ENCODE measurements around the gene DIAPH2. TPM values are rescaled to one million over a fixed set of nuclear protein-coding genes. Genes with fewer than 3 reads are reported as not detected.

Gene DIAPH2
- total RNA-seq, 4 donors from 2014 or later: 12.1 to 41.6 (median 29.1) TPM

- intact Hi-C loops (cut with DNase I; ENCODE audit: low total_unique reads): no loop called here
- Histone ChIP-seq H3K4me3 (no peak overlapping the region), H3K27me3 (no peaks in the 10 kb centered on the region), H3K9me3 (no peaks in the 10 kb centered on the region), H3K36me3 (no peaks in the 10 kb centered on the region), H3K27ac (no peak overlapping the region), H3K4me1 (no peaks in the 10 kb centered on the region)
- TF ChIP-seq POLR2A (IDR thresholded peaks at IDR 0.05): no peak
- TF ChIP-seq, protein P1, sequence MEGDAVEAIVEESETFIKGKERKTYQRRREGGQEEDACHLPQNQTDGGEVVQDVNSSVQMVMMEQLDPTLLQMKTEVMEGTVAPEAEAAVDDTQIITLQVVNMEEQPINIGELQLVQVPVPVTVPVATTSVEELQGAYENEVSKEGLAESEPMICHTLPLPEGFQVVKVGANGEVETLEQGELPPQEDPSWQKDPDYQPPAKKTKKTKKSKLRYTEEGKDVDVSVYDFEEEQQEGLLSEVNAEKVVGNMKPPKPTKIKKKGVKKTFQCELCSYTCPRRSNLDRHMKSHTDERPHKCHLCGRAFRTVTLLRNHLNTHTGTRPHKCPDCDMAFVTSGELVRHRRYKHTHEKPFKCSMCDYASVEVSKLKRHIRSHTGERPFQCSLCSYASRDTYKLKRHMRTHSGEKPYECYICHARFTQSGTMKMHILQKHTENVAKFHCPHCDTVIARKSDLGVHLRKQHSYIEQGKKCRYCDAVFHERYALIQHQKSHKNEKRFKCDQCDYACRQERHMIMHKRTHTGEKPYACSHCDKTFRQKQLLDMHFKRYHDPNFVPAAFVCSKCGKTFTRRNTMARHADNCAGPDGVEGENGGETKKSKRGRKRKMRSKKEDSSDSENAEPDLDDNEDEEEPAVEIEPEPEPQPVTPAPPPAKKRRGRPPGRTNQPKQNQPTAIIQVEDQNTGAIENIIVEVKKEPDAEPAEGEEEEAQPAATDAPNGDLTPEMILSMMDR (IDR thresholded peaks at IDR 0.05 in 4 of 5, conservative IDR thresholded peaks at IDR 0.05 in 1 of 5): no peak
- no peak for DNase-seq
- in situ Hi-C loops (cut with MboI; ENCODE audit: low sequenced_read_pairs in 4 of 4): no loop called here
- no peak for ATAC-seq
Measured at GRCh38 chrX:97290199-97290598, 605.6 kb downstream of the DIAPH2 start.

DNA sequence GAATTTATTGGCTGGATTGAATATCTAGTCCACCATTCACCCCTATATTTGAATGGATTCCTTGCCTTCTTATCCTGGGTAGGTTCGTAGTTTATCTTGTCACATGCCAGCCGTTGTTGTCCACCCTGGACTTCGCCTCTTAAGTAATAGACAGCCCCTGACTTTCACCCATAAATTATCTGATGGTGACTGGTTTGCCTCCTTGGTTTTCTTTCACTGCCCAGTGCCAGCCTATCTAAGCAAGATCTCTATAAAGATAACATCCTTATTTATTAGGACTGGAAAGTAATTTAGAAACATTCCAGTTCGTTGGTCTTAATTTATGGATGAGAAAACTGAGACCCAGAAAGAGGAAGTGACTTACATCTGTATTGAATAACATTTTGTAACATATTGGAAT, 609.4 kb downstream of the DIAPH2 start:
- Histone ChIP-seq H3K4me3 (no peak overlapping the region), H3K27ac (no peak overlapping the region), H3K4me1 (no peaks in the 10 kb centered on the region), H3K36me3 (no peaks in the 10 kb centered on the region), H3K27me3 (no peaks in the 10 kb centered on the region), H3K9me3 (no peaks in the 10 kb centered on the region)
- TF ChIP-seq, protein P1 (IDR thresholded peaks at IDR 0.05 in 4 of 5, conservative IDR thresholded peaks at IDR 0.05 in 1 of 5): no peak
- no peak for TF ChIP-seq POLR2A (IDR thresholded peaks at IDR 0.05)
- DNase-seq (no peak), ATAC-seq (no peak)
- in situ Hi-C loops (cut with MboI; ENCODE audit: low sequenced_read_pairs in 4 of 4): no loop called here
- intact Hi-C loops (cut with DNase I; ENCODE audit: low total_unique reads): no loop called here

GRCh38 chrX:97295954-97296353, 611.3 kb downstream of the DIAPH2 start:
- H3K36me3 ChIP-seq: no peaks in the 10 kb centered on the region
- TF ChIP-seq POLR2A (IDR thresholded peaks at IDR 0.05): no peak
- TF ChIP-seq, protein P1 (IDR thresholded peaks at IDR 0.05 in 4 of 5, conservative IDR thresholded peaks at IDR 0.05 in 1 of 5): no peak
- intact Hi-C loops (cut with DNase I; ENCODE audit: low total_unique reads): no loop called here

GRCh38 chrX:97306771-97307470, 622.3 kb downstream of the DIAPH2 start:
- in situ Hi-C loops (cut with MboI; ENCODE audit: low sequenced_read_pairs in 4 of 4): no loop called here
- no peak for ATAC-seq

More at GRCh38 chrX:97295954-97296353, 611.3 kb downstream of the DIAPH2 start:
- ATAC-seq: no peak
- Histone ChIP-seq H3K4me3 (no peak overlapping the region), H3K9me3 (no peaks in the 10 kb centered on the region), H3K4me1 (no peaks in the 10 kb centered on the region), H3K27me3 (no peaks in the 10 kb centered on the region), H3K27ac (no peak overlapping the region)
- in situ Hi-C loops (cut with MboI; ENCODE audit: low sequenced_read_pairs in 4 of 4): no loop called here
- DNase-seq: no peak

More at GRCh38 chrX:97306771-97307470, 622.3 kb downstream of the DIAPH2 start:
- no peak overlapping the region for H3K4me3 ChIP-seq
- no peak overlapping the region for H3K27ac ChIP-seq
- peaks cover 0 to 2% (median 0%) of the 10 kb centered on the region in 3 donors for H3K27me3 ChIP-seq
- H3K36me3 ChIP-seq: no peaks in the 10 kb centered on the region
- no peak for DNase-seq
- H3K4me1 ChIP-seq: no peaks in the 10 kb centered on the region
- intact Hi-C loops (cut with DNase I; ENCODE audit: low total_unique reads): no loop called here
- no peaks in the 10 kb centered on the region for H3K9me3 ChIP-seq
- no peak for TF ChIP-seq POLR2A (IDR thresholded peaks at IDR 0.05)
- TF ChIP-seq, protein P1 (IDR thresholded peaks at IDR 0.05 in 4 of 5, conservative IDR thresholded peaks at IDR 0.05 in 1 of 5): no peak
